Left hindlimb (tissue), 1 donor: ENCODE results near the gene CYP4F22.
"Not testable (repeated sequence)": the region's sequence is repeated elsewhere in the genome, so short reads cannot be mapped to it uniquely, and the experiment has no call there.

Experiments
- DNase-seq: peaks from one replicate; pipeline ENCODE4 v3.0.0-alpha.2; 2018

The CYP4F22 gene

GRCh38 chr19:15508035-15508710 lies at the start of gene CYP4F22:
Gene CYP4F22 (plus strand): TSS chr19:15508525. CDS start chr19:15525337, 16,812 bp downstream.
- DNase-seq, result no peak

- DNase-seq, result no peak
Observed at GRCh38 chr19:15461694-15462093, 46.6 kb upstream of the CYP4F22 start.

GRCh38 chr19:15463861-15464371 lies 44.4 kb upstream of the CYP4F22 start:
- DNase-seq, result no peak

- no peak for DNase-seq
Observed at GRCh38 chr19:15464394-15465385, 43.6 kb upstream of the CYP4F22 start, which contains the start of gene RASAL3. Gene RASAL3 (minus strand): TSS chr19:15464544. CDS start chr19:15464358, 186 bp downstream.

GRCh38 chr19:15466851-15467733 lies 41.2 kb upstream of the CYP4F22 start:
- no peak for DNase-seq

- DNase-seq, result no peak
Observed at GRCh38 chr19:15467734-15468214, 40.6 kb upstream of the CYP4F22 start.

DNA sequence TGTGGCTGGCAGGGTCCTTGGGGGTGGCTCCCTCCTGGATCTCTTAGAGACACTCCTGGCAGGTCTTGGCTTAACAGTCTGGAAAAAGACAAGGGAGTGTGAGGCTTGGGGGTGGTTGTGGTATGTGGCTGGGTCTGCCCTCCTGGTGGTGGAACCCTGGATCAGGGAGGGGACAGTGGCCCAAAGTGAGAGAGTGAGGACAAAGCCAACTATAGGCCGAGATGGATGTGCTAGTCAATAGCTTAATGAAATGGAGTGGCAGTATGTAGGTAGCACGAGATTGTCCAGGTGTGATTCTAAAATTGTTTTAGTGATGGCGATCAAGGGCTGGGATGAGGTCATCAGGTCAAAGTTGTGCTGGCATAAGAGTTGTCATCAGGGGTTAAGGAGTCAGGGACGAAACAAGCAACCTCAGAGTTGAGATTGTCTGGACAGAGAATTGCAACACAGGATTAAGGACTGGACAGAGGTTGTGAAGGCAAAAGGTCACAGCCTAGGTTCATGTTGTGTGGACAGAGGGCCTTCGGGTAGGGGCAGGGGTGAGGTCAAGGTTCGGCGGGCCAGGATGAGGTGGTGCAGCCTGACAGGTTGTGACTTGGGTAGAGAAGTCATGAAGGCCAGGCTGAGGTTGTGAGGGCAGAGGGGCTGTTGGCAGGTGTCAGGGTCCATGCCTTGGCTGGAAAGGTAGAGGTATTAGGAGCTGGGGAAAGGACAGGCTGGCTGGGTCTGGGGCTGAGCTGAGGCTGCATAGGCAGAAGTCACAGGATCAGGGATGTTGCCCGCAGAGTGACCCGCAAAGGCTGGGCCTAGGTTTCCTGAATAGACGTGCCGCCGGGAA lies 39.4 kb upstream of the CYP4F22 start:
- no peak for DNase-seq

GRCh38 chr19:15469513-15470297 lies 38.6 kb upstream of the CYP4F22 start:
- DNase-seq, result no peak

DNA sequence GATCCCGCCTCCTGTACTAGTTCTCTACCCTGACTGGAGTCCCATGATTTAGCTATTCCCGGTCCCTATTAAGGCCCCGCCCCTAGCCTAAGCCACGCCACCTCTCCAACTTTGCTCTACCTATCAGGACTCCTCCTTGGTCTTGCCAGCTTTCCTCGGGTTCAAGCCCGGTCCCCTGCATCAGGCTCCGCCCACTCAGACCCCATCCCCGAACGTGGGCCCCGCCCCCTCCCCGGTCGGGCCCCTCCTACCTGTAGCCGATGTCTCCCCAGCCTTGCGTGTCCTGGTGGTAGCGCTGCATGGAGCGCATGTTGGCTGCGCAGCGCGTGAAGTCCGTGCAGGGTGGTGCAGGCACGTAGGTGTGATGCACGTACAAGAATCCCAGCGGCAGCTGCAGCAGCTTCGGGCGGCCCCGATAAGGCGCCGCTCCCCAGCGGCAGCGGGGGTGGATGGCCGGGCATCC lies 36.7 kb upstream of the CYP4F22 start:
- DNase-seq, result no peak

GRCh38 chr19:15473821-15474220 lies 34.5 kb upstream of the CYP4F22 start:
- not testable (repeated sequence) for DNase-seq

DNA sequence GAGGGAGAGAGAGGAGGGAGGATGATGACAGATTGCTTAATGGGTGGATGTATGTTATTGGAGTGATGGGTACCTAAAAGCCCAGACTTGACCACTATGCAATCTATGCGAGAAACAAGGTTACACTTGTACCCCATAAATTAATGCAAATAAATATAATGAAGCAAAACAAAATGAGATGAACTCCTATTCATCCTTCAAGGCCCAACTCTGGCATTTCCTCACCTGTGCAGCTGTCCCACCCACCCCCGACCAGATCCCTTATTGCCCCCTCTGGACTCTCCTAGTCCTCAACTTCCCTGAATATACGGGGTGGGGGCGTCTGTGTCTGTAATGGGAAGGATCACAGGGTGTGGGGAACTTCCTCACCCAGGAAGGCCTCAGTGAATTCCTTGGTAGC lies 33.2 kb upstream of the CYP4F22 start:
- DNase-seq, result no peak

DNA sequence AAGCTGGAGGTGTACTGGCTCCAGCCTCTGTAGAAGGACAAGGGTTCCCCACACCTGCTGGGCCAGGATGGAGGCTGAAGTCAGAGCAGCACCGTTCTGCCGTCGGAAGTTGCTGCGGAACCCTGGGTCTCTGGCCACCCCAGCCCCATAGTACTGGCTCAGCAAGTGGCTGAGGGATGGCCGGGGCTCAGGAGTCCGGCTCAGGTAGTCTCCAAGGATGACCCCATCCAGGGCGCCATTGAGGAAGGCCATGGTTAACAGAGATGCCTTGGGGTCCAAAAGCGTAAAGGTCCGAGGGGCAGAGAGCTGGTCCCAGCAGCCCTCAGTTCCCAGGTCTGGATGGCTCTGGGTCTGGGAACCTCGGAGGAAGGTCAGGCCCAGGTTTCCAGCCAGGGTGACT lies 32.7 kb upstream of the CYP4F22 start:
- DNase-seq, result no peak

GRCh38 chr19:15476325-15476724 lies 32.0 kb upstream of the CYP4F22 start:
- DNase-seq, result no peak

GRCh38 chr19:15479391-15480345 lies 28.7 kb upstream of the CYP4F22 start, which contains the start of gene PGLYRP2:
Gene PGLYRP2 (minus strand): TSS chr19:15479501. CDS start chr19:15479371, 130 bp downstream.
- no peak for DNase-seq

- DNase-seq, result not testable (repeated sequence)
Observed at GRCh38 chr19:15480996-15481395, 27.3 kb upstream of the CYP4F22 start.

DNA sequence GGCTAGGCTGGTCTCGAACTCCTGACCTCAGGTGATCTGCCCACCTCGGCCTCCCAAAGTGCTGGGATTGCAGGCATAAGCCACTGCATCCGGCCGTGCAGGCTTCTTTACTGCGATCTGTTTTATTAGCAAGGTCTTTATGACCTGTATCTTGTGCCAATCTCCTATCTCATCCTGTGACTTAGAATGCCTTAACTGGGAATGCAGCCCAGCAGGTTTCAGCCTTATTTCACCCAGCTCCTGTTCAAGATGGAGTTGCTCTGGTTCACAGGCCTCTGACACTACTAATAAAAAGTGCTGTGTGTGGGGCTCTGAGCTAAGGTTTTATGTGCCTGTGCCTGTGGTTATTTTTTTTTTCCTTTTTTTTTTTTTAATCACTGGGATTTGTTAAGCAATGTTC lies 22.6 kb upstream of the CYP4F22 start:
- DNase-seq, result not testable (repeated sequence)

DNA sequence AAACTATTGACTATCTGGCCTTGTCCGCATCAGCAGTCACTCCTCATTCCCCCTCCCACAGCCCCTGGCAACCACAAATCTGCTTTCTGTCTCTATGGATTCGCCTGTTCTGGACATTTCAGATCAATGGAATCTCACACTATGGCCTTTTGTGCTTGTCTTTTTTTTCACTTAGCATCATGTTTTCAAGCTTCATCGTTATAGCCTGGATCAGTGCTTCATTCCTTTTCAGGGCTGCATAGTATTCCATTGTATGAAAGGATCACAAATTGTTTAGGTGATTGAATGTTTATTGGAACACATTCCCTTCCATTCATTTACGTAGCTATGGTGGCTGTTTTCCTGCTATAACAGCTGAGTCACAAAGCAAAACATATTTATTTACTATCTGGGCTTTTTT lies 21.3 kb upstream of the CYP4F22 start:
- DNase-seq, result no peak

GRCh38 chr19:15488489-15489226 lies 19.7 kb upstream of the CYP4F22 start:
- DNase-seq, result no peak
